Activated CD8-positive, alpha-beta T cell treated with anti-CD3 and anti-CD28 coated beads, Interleukin-2, amount 10 ng/mL, durations not matched to agents 7 days and 5 days (primary cell): ENCODE data around the gene MRPS23. TPM values are rescaled to one million over a fixed set of nuclear protein-coding genes. Genes with fewer than 3 reads are reported as not detected.

Experiments used
- ATAC-seq: fragments of 150-1000 bp; cut with Tn5 transposase; one replicate; pipeline ENCODE4 v1.10.0; 2021; ENCODE audit warnings: moderate library complexity
- CTCF ChIA-PET: fragments of 350-600 bp; sonication (Branson Sonifier 250); formaldehyde crosslinking; loops from one replicate; lab custom pipeline; 2021; ENCODE audit warnings: antibody characterized with exemption; lab: Charles Lee
- POLR2A ChIA-PET: fragments of 350-600 bp; sonication (Branson Sonifier 250); formaldehyde crosslinking; loops from one replicate; lab custom pipeline; 2021; ENCODE audit warnings: antibody characterized with exemption; lab: Charles Lee
- DNase-seq: peaks from one replicate; pipeline ENCODE4 v3.0.0-alpha.2; 2020
- H3K27ac Mint-ChIP-seq: one replicate; pipeline ENCODE4 v1.8.0; 2021; ENCODE audit warnings: mild to moderate bottlenecking, mixed read lengths
- H3K27me3 Mint-ChIP-seq: one replicate; pipeline ENCODE4 v1.8.0; 2021; ENCODE audit warnings: low read depth, mixed read lengths
- H3K36me3 Mint-ChIP-seq: one replicate; pipeline ENCODE4 v1.8.0; 2021; ENCODE audit warnings: low read depth, mixed read lengths
- H3K4me1 Mint-ChIP-seq: one replicate; pipeline ENCODE4 v1.8.0; 2021; ENCODE audit warnings: low read depth, mixed read lengths
- H3K4me3 Mint-ChIP-seq: one replicate; pipeline ENCODE4 v1.8.0; 2021; ENCODE audit warnings: mild to moderate bottlenecking, mixed read lengths
- H3K9me3 Mint-ChIP-seq: one replicate; pipeline ENCODE4 v1.8.0; 2022; ENCODE audit warnings: mixed read lengths; ENCODE audit not compliant: insufficient read depth
- total RNA-seq, 2 experiments: library from RNA; stranded (reverse); gene quantifications; one replicate each; pipeline ENCODE4 v1.2.3, GENCODE V29; 2021

The MRPS23 gene
- total RNA-seq, 2 experiments from 2014 or later, result 46.3 to 48.7 TPM

DNA sequence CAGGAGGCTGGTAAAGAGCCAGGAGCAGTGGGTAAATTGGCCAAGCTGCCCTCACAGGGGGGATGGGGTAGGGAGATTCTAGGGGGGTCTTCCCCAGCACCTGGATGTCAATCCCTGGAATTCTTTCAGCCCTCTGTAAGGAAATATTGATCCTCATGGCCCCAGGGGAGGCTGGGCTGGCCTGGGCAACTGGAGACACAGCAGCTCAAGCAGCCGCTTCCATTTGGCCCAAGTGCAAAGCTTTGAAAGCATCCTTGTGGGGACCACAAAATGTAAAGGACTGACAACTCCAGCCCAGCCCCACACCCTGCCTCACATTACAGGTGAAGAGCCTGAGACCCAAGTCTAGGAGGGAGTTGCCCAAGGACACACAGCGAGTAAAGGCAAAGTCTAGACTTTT is 39.4 kb upstream of the MRPS23 start:
- H3K27ac Mint-ChIP-seq, result no peak overlapping the region
- ChIA-PET CTCF (interaction anchor here (0.6 kb wide), 1 partner anchor 29 kb away, joined by 3 read pairs; no protein-coding TSS in a partner anchor), POLR2A (no interaction called here)
- DNase-seq (no peak), ATAC-seq (no peak)
- no peaks in the 10 kb centered on the region for H3K9me3 Mint-ChIP-seq
- H3K36me3 Mint-ChIP-seq, result no peaks in the 10 kb centered on the region
- H3K4me1 Mint-ChIP-seq, result peaks cover 10% of the 10 kb centered on the region
- H3K4me3 Mint-ChIP-seq, result no peak overlapping the region
- H3K27me3 Mint-ChIP-seq, result peaks cover 4% of the 10 kb centered on the region

DNA sequence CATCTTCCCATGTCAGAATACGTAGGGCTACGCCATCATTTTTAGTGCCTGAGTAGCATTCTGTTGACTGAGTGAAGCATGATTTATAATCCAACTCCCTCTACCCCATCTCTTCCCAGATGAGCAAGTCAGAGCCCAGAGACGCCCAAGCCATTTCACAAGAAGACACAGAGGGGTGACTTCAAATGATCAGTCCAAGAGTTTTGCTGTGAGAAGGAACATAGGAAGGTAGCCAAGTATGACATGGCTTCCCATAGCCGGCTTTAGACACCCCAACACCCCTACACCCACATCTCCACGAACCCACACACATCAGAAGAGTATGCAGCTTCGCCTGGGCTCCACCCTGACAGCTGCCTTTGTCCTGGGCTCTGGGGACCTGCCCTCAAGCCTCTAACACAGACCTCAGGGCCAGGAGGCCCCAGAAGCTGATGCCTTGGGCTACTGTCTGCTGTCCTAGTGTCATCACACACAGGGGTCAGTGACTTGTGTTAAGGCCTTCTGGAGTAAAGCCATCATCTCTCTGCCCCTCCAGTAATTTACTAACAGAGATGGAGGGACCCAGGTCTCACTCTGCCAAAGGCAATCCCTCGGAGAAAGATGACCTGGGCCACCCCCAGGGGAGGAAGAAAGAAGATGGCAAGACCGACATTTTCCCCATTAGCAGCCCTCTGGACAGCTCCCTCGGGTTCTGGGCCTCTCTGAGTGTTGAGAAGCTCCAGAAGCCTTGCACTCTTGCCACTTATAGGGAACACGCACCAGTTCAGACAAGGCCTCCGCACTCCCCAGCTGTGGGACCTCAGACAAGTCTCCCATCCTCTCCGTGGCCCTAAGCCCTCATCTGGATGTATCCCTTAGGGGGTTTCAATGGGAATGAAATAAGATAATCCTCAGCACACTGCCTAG is 38.7 kb upstream of the MRPS23 start:
- peaks cover 4% of the 10 kb centered on the region for H3K27me3 Mint-ChIP-seq
- ChIA-PET CTCF (no interaction called here), POLR2A (no interaction called here)
- no peak overlapping the region for H3K4me3 Mint-ChIP-seq
- no peak for ATAC-seq
- no peaks in the 10 kb centered on the region for H3K36me3 Mint-ChIP-seq
- no peak for DNase-seq
- H3K9me3 Mint-ChIP-seq, result no peaks in the 10 kb centered on the region
- no peak overlapping the region for H3K27ac Mint-ChIP-seq
- H3K4me1 Mint-ChIP-seq, result peaks cover 10% of the 10 kb centered on the region

GRCh38 chr17:57887161-57887560 is 37.3 kb upstream of the MRPS23 start:
- Mint-ChIP-seq H3K27ac (no peak overlapping the region), H3K36me3 (no peaks in the 10 kb centered on the region), H3K4me1 (peaks cover under 1% of the 10 kb centered on the region), H3K4me3 (no peak overlapping the region), H3K9me3 (no peaks in the 10 kb centered on the region), H3K27me3 (peaks cover 8% of the 10 kb centered on the region)
- ATAC-seq (no peak), DNase-seq (no peak)
- POLR2A ChIA-PET, result interaction anchor here (0.6 kb wide), 1 partner anchor 114 kb away, joined by 3 read pairs; no protein-coding TSS in a partner anchor
- CTCF ChIA-PET, result interaction anchor here (0.6 kb wide), 1 partner anchor 101 kb away, joined by 3 read pairs; the partner anchor contains the start of gene VEZF1

DNA sequence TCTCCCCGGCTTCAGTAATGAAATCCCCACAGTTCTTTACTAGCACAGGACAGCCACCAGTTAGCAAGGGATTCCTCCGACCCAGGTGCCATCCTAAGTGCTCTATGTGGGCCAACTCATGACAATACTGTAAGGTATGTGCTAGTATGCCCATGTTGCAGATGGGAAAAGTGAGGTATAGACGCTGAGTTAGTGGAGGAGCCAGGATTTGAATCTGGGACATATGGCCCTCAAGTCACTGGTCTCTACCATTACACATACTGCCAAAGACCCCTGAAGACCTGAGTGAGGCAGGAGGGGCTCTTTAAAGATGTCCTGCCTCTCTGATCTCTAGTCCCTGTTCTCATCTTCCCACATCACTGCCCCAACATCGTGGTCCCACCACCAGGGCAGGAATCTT is 36.2 kb upstream of the MRPS23 start:
- ChIA-PET POLR2A (no interaction called here), CTCF (interaction anchor here (0.6 to 0.8 kb wide), 2 partner anchors 56 to 113 kb away, joined by 3 read pairs; no protein-coding TSS in a partner anchor)
- ATAC-seq, result no peak
- peaks cover 6% of the 10 kb centered on the region for H3K27me3 Mint-ChIP-seq
- H3K4me3 Mint-ChIP-seq, result no peak overlapping the region
- H3K4me1 Mint-ChIP-seq, result no peaks in the 10 kb centered on the region
- no peaks in the 10 kb centered on the region for H3K36me3 Mint-ChIP-seq
- H3K9me3 Mint-ChIP-seq, result no peaks in the 10 kb centered on the region
- no peak for DNase-seq
- H3K27ac Mint-ChIP-seq, result no peak overlapping the region

DNA sequence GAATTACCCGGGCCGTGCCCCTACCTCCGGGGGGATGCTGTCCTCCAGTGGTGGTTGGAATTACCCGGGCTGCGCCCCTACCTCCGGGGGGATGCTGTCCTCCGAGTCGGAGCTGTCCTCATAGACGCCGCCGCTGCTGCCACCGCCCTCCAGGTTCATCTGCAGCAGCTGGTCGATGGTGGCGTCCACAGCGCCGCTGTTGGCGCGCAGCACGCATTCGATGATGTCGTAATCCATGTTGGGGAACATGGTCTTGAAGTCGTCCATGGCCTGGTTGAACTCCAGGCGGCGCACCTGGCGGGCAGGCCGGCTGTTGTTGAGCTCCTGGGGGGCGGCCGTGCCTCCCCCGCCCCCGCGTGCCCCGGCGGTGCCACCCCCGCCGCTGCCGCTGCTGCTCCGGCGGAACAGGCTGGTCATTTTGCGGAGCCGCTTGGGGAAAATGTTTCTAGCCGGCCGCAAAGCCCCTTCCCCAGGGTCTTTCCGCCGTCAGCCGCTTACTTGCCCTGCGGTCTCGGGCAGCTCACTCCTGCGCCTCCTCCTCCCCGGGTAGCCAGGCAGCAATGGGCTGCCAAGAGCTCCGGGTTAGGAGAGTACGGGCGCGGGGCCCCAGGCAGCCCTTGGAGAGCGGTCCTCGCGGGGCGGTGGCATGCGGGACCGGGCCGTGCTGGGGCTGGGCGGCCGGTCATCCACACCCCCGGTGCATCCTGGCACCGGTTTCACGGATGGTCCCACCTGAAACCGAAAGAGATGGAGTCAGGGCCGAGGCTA is 35.5 kb upstream of the MRPS23 start:
- DNase-seq (no peak), ATAC-seq (no peak)
- peaks cover 6% of the 10 kb centered on the region for H3K27me3 Mint-ChIP-seq
- no peak overlapping the region for H3K4me3 Mint-ChIP-seq
- no peaks in the 10 kb centered on the region for H3K4me1 Mint-ChIP-seq
- no peaks in the 10 kb centered on the region for H3K36me3 Mint-ChIP-seq
- H3K9me3 Mint-ChIP-seq, result no peaks in the 10 kb centered on the region
- CTCF ChIA-PET, result interaction anchor here (0.6 to 0.8 kb wide), 3 partner anchors 54 to 114 kb away, joined by 3 read pairs; no protein-coding TSS in a partner anchor
- POLR2A ChIA-PET, result no interaction called here
- no peak overlapping the region for H3K27ac Mint-ChIP-seq

DNA sequence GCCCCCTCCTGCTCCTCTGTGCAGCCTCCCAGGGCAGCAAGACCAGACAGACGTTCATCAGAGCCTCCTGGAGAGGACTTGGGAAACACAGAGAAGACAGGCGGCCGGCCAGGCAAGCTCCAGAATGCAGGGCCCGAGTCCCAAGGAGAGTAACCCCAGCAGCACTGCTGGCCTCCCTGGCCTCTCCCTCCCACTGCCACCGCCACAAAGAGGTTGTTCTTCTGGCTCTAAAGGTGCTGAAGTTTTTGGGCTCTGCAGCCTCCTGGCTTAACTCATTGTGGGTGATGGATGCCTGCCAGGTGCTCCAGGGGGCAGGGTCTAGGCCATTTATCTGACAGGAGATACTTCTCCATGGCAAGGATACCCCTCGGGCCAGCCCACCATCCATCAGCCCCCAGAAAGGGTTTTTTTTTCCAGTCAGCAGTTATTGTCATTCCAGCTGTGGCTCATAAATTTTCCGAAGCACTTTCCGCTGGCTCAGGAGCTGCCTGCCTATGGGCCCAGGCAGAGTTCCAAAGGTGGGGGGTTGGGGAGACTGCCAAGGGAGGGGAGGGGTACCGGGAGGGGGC is 32.0 kb upstream of the MRPS23 start:
- no peak for DNase-seq
- Mint-ChIP-seq H3K4me3 (no peak overlapping the region), H3K27me3 (peaks cover 19% of the 10 kb centered on the region), H3K9me3 (no peaks in the 10 kb centered on the region), H3K4me1 (peaks cover 2% of the 10 kb centered on the region), H3K36me3 (no peaks in the 10 kb centered on the region), H3K27ac (no peak overlapping the region)
- ChIA-PET POLR2A (no interaction called here), CTCF (interaction anchor here (0.7 kb wide), 1 partner anchor 15 kb away, joined by 3 read pairs; no protein-coding TSS in a partner anchor)
- ATAC-seq, result no peak

- Mint-ChIP-seq H3K4me3 (no peak overlapping the region), H3K27ac (no peak overlapping the region), H3K4me1 (peaks cover 9% of the 10 kb centered on the region), H3K27me3 (peaks cover 21% of the 10 kb centered on the region), H3K9me3 (no peaks in the 10 kb centered on the region), H3K36me3 (no peaks in the 10 kb centered on the region)
- ATAC-seq, result no peak
- ChIA-PET POLR2A (no interaction called here), CTCF (interaction anchor here (0.7 kb wide), 1 partner anchor 11 kb away, joined by 3 read pairs; no protein-coding TSS in a partner anchor)
- DNase-seq, result no peak
Observed at GRCh38 chr17:57881143-57881542, 31.3 kb upstream of the MRPS23 start.

DNA sequence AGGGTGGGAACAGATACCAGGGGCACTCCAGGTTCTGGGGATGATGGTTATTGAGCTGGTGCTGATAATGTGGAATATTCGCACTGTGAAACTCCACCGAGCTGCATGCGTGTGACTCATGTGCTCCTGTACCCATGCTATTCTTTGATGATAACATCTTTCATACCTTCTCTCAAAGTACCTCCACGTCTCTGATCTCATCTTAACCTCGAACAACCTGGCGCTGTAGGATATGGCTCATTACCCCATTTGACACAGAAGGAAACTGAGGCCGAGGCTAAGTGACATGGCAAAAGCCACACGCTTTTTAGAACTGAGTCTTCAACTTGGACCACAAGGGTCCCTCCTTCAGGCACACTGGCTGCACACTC is 30.2 kb upstream of the MRPS23 start:
- ATAC-seq (peak; percentile 63), DNase-seq (no peak)
- Mint-ChIP-seq H3K9me3 (no peaks in the 10 kb centered on the region), H3K36me3 (no peaks in the 10 kb centered on the region), H3K4me3 (no peak overlapping the region), H3K27me3 (peaks cover 25% of the 10 kb centered on the region), H3K27ac (no peak overlapping the region), H3K4me1 (peaks cover 12% of the 10 kb centered on the region)
- ChIA-PET POLR2A (no interaction called here), CTCF (no interaction called here)

- no peaks in the 10 kb centered on the region for H3K36me3 Mint-ChIP-seq
- peaks cover 25% of the 10 kb centered on the region for H3K27me3 Mint-ChIP-seq
- POLR2A ChIA-PET, result no interaction called here
- DNase-seq (no peak), ATAC-seq (no peak)
- H3K4me3 Mint-ChIP-seq, result no peak overlapping the region
- CTCF ChIA-PET, result interaction anchor here (0.7 to 1.9 kb wide), 2 partner anchors 45 to 120 kb away, joined by 3 to 4 read pairs; no protein-coding TSS in a partner anchor
- peaks cover 12% of the 10 kb centered on the region for H3K4me1 Mint-ChIP-seq
- H3K9me3 Mint-ChIP-seq, result no peaks in the 10 kb centered on the region
- no peak overlapping the region for H3K27ac Mint-ChIP-seq
Observed at GRCh38 chr17:57879437-57880085, 29.7 kb upstream of the MRPS23 start.

GRCh38 chr17:57877803-57878377 is 28.0 kb upstream of the MRPS23 start:
- no peaks in the 10 kb centered on the region for H3K36me3 Mint-ChIP-seq
- POLR2A ChIA-PET, result interaction anchor here (1.0 kb wide), 1 partner anchor 27 kb away, joined by 3 read pairs; no protein-coding TSS in a partner anchor
- ATAC-seq, result no peak

GRCh38 chr17:57876866-57877237 is 27.0 kb upstream of the MRPS23 start:
- H3K4me3 Mint-ChIP-seq, result no peak overlapping the region
- no peak for ATAC-seq
- POLR2A ChIA-PET, result no interaction called here
- DNase-seq, result no peak
- no peaks in the 10 kb centered on the region for H3K9me3 Mint-ChIP-seq
- peaks cover 37% of the 10 kb centered on the region for H3K27me3 Mint-ChIP-seq
- H3K27ac Mint-ChIP-seq, result no peak overlapping the region
- no peaks in the 10 kb centered on the region for H3K36me3 Mint-ChIP-seq
- peaks cover 30% of the 10 kb centered on the region for H3K4me1 Mint-ChIP-seq
- CTCF ChIA-PET, result interaction anchor here (1.0 to 1.2 kb wide), 2 partner anchors 16 to 122 kb away, joined by 3 read pairs; no protein-coding TSS in a partner anchor

More at GRCh38 chr17:57877803-57878377, 28.0 kb upstream of the MRPS23 start:
- no peak for DNase-seq
- Mint-ChIP-seq H3K4me1 (peaks cover 27% of the 10 kb centered on the region), H3K9me3 (no peaks in the 10 kb centered on the region), H3K27ac (no peak overlapping the region), H3K4me3 (no peak overlapping the region), H3K27me3 (peaks cover 33% of the 10 kb centered on the region)
- CTCF ChIA-PET, result interaction anchor here (0.7 to 1.9 kb wide), 4 partner anchors 15 to 122 kb away, joined by 3 to 4 read pairs (median 4); no protein-coding TSS in a partner anchor
